Esophagus muscularis mucosa (tissue), 4 donors: ENCODE data around the gene ARHGAP9. TPM values are rescaled to one million over a fixed set of nuclear protein-coding genes. Genes with fewer than 3 reads are reported as not detected.
"Not testable (repeated sequence)": the region's sequence is repeated elsewhere in the genome, so short reads cannot be mapped to it uniquely, and the experiment has no call there.

Experiments used
- DNase-seq: peaks from one replicate; pipeline ENCODE4 v3.0.0-alpha.2; 2017; ENCODE audit errors: extremely low spot score
- H3K27ac ChIP-seq, 4 donors: fragments of 200-600 bp; sonication (generic); replicated peaks in 1 of 4; 1 replicate in 3 of 4; 2 replicates in 1 of 4; pipeline ENCODE4 v1.5.1; 2016 to 2019; ENCODE audit warnings: mild to moderate bottlenecking in 1 of 4
- H3K27me3 ChIP-seq, 4 donors: fragments of 200-600 bp; sonication (generic); one replicate each; pipeline versions ENCODE4 v1.5.1 to v1.6.0; 2016 to 2019
- H3K36me3 ChIP-seq, 4 donors: fragments of 200-600 bp; sonication (generic); one replicate each; pipeline ENCODE4 v1.5.1; 2016 to 2019
- H3K4me1 ChIP-seq, 4 donors: fragments of 200-600 bp; sonication (generic); one replicate each; pipeline ENCODE4 v1.5.1; 2016 to 2019
- H3K4me3 ChIP-seq, 4 donors: fragments of 200-600 bp; sonication (generic); 1 replicate in 2 of 4; 2 replicates in 2 of 4; pipeline ENCODE4 v1.5.1; 2016 to 2019; ENCODE audit warnings: mild to moderate bottlenecking in 4 of 4, moderate library complexity in 1 of 4
- H3K9me3 ChIP-seq, 4 donors: fragments of 200-600 bp; sonication (generic); 1 replicate in 3 of 4; 2 replicates in 1 of 4; pipeline ENCODE4 v1.5.1; 2016 to 2019
- EP300 ChIP-seq: sonication (generic); formaldehyde crosslinking; IDR thresholded peaks from one replicate; pipeline ENCODE4 v1.6.1; 2017; ENCODE audit warnings: antibody characterized with exemption
- POLR2A ChIP-seq: fragments of 450-650 bp; IDR thresholded peaks from one replicate; pipeline ENCODE4 v1.6.1; 2017; ENCODE audit warnings: antibody characterized with exemption, moderate library complexity, mild to moderate bottlenecking, low read depth
- POLR2AphosphoS5 ChIP-seq, 2 donors: sonication (generic); formaldehyde crosslinking; IDR thresholded peaks; one replicate each; pipeline ENCODE4 v1.6.1; 2017; ENCODE audit warnings: antibody characterized with exemption in 2 of 2
- WGBS: methylation state at CpG from one replicate; pipeline ENCODE4 v1.1.5; 2018; 5-methylcytosine and 5-hydroxymethylcytosine counted together
- intact Hi-C: fragments of 100-400 bp; cut with DNase I; formaldehyde crosslinking; loops from one replicate; pipeline ENCODE4 v1.15.1; 2023
- total RNA-seq, 4 donors: library from RNA; depleted of rRNA; stranded (reverse); fragments of >200 nt; gene quantifications; one replicate each; pipeline versions ENCODE4 v1.1.0 to v1.2.1, GENCODE V29; 2016
- TF ChIP-seq, protein P1 (sequence below), 3 experiments: fragments of 200-600 bp in 2 of 3; fragments of 450-650 bp in 1 of 3; sonication (generic) in 2 of 3; IDR thresholded peaks; one replicate each; pipeline ENCODE4 v1.5.1; 2017 to 2019; ENCODE audit warnings: antibody characterized with exemption in 3 of 3, mild to moderate bottlenecking in 2 of 3, moderate library complexity in 1 of 3

The ARHGAP9 gene
- total RNA-seq, 4 donors from 2014 or later, result 6.0 to 12.9 (median 8.8) TPM

GRCh38 chr12:57500213-57500612 is 20.5 kb upstream of the ARHGAP9 start:
- H3K4me3 ChIP-seq, result no peak overlapping the region
- H3K9me3 ChIP-seq, result no peaks in the 10 kb centered on the region
- no peaks in the 10 kb centered on the region for H3K27me3 ChIP-seq
- no peak overlapping the region for H3K27ac ChIP-seq
- intact Hi-C loops, result no loop called here
- WGBS, result 88% methylated on average over 11 of the region's 11 CpGs
- DNase-seq, result no peak
- H3K36me3 ChIP-seq, result peaks cover 56 to 100% (median 91%) of the 10 kb centered on the region in 4 donors
- H3K4me1 ChIP-seq, result no peaks in the 10 kb centered on the region
- TF ChIP-seq EP300, result no peak
- TF ChIP-seq POLR2AphosphoS5 (IDR thresholded peaks at IDR 0.05), result no peak
- TF ChIP-seq, protein P1, sequence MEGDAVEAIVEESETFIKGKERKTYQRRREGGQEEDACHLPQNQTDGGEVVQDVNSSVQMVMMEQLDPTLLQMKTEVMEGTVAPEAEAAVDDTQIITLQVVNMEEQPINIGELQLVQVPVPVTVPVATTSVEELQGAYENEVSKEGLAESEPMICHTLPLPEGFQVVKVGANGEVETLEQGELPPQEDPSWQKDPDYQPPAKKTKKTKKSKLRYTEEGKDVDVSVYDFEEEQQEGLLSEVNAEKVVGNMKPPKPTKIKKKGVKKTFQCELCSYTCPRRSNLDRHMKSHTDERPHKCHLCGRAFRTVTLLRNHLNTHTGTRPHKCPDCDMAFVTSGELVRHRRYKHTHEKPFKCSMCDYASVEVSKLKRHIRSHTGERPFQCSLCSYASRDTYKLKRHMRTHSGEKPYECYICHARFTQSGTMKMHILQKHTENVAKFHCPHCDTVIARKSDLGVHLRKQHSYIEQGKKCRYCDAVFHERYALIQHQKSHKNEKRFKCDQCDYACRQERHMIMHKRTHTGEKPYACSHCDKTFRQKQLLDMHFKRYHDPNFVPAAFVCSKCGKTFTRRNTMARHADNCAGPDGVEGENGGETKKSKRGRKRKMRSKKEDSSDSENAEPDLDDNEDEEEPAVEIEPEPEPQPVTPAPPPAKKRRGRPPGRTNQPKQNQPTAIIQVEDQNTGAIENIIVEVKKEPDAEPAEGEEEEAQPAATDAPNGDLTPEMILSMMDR (IDR thresholded peaks at IDR 0.05), result no peak
- no peak for TF ChIP-seq POLR2A

DNA sequence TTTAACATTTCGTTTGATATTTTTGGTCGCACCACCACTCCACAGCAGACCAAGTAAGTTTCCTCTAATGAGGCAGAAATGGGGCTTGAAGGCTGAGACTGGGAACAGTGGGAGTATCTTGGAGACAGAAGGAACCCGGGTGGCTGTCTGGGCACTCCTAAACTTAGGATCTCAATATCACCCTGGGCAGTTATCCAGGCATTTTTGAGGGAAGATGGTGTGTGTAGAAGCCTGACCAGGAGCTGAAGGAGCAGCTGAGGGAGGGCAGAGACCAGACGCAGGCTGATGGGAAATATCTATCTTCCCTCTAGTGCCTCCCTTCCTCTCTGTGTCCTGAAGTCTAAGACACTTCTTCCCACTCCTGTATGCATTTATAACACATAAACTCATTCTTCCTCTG is 18.9 kb upstream of the ARHGAP9 start:
- Histone ChIP-seq H3K27me3 (no peaks in the 10 kb centered on the region), H3K36me3 (peaks cover 45 to 92% (median 80%) of the 10 kb centered on the region in 4 donors), H3K4me3 (no peak overlapping the region), H3K27ac (no peak overlapping the region), H3K9me3 (no peaks in the 10 kb centered on the region), H3K4me1 (no peaks in the 10 kb centered on the region)
- WGBS, result 95% methylated on average over 4 of the region's 4 CpGs
- TF ChIP-seq POLR2AphosphoS5 (IDR thresholded peaks at IDR 0.05), result no peak
- no peak for TF ChIP-seq EP300
- TF ChIP-seq POLR2A, result no peak
- intact Hi-C loops, result no loop called here
- DNase-seq, result no peak

GRCh38 chr12:57498132-57498502 is 18.5 kb upstream of the ARHGAP9 start:
- TF ChIP-seq POLR2A, result no peak
- TF ChIP-seq EP300, result no peak
- no peak for TF ChIP-seq POLR2AphosphoS5 (IDR thresholded peaks at IDR 0.05)
- TF ChIP-seq, protein P1 (IDR thresholded peaks at IDR 0.05), result no peak
- DNase-seq, result no peak
- H3K36me3 ChIP-seq, result peaks cover 40 to 88% (median 75%) of the 10 kb centered on the region in 4 donors

DNA sequence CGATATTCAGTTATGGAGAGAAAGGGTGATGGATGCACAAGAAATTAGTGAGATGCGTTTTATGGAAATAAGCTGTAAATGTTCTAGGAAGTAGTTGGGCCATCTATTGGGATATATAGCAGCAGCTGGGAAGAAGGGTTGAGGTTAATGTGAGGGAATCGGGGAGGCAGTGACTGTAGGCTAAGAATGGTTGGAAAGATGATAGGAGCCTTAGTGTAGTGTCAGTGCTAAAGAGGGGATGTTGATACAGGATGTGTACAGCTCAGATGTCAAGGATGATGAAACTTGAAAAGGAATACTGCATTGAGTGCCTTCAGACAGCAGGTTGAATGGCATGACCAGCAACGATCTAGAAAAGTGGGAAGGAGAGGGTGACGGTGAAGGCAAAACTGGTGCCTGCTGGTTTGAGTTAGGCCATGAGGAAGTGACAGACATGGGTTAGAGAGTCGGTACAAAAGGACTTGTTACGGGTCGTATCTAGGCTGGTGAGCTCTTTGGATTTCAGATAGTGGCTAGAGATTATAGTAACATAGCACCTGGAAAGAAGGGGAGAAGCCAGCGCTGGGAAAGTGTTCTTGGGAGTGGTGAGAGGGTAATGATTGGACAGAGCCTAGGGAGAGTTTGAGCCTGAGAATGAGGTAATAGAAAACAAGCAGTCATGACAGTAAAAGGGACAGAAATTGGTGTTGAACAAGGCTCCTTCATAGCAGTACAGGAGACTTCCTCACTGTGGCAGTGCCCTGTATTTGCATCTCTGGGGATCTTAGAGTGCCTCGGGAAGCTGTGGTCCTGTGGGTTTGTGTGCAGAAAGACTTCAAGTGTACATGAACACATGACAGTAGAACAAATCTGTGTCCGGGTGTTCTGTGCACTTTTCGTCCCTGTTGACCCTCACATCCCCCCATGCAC is 17.8 kb upstream of the ARHGAP9 start:
- Histone ChIP-seq H3K4me1 (no peaks in the 10 kb centered on the region), H3K4me3 (no peak overlapping the region), H3K27me3 (no peaks in the 10 kb centered on the region), H3K9me3 (no peaks in the 10 kb centered on the region), H3K36me3 (peaks cover 44 to 87% (median 75%) of the 10 kb centered on the region in 4 donors), H3K27ac (no peak overlapping the region)
- 87% methylated on average over 12 of the region's 12 CpGs for WGBS
- TF ChIP-seq, protein P1 (IDR thresholded peaks at IDR 0.05), result no peak
- no peak for TF ChIP-seq POLR2A
- no peak for TF ChIP-seq EP300
- no peak for TF ChIP-seq POLR2AphosphoS5 (IDR thresholded peaks at IDR 0.05)
- intact Hi-C loops, result no loop called here
- no peak for DNase-seq

More at GRCh38 chr12:57498132-57498502, 18.5 kb upstream of the ARHGAP9 start:
- 75% methylated on average over 7 of the region's 9 CpGs for WGBS
- Histone ChIP-seq H3K27ac (no peak overlapping the region), H3K27me3 (no peaks in the 10 kb centered on the region), H3K4me3 (no peak overlapping the region), H3K4me1 (no peaks in the 10 kb centered on the region), H3K9me3 (no peaks in the 10 kb centered on the region)
- intact Hi-C loops, result no loop called here

DNA sequence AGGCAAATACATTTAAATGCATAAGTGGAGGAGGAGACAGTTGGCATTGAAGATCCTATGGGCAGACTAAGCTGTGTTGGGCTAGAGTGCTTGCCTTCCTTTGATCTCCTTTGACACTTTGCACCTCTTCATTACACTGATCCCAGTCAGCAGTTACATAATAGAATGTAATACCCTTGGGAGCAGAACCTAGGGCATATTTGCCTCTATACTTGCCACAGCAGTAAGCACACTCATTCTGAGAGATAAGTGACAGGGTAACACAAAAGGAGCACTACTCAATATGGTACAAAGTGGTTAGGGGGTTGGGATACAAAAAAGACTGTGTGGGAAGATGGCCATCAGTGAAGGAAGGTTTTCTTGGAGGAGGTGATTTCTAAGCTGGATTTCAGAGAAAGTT is 17.2 kb upstream of the ARHGAP9 start:
- Histone ChIP-seq H3K27ac (no peak overlapping the region), H3K27me3 (no peaks in the 10 kb centered on the region), H3K9me3 (no peaks in the 10 kb centered on the region), H3K36me3 (peaks cover 40 to 87% (median 75%) of the 10 kb centered on the region in 4 donors), H3K4me1 (no peaks in the 10 kb centered on the region), H3K4me3 (no peak overlapping the region)
- no peak for DNase-seq
- TF ChIP-seq POLR2A (no peak), EP300 (no peak), POLR2AphosphoS5 (IDR thresholded peaks at IDR 0.05) (no peak)
- TF ChIP-seq, protein P1 (IDR thresholded peaks at IDR 0.05), result no peak
- intact Hi-C loops, result no loop called here

GRCh38 chr12:57495051-57495701 is 15.5 kb upstream of the ARHGAP9 start:
- H3K9me3 ChIP-seq, H3K4me3 ChIP-seq, H3K4me1 ChIP-seq, H3K27ac ChIP-seq, intact Hi-C loops, DNase-seq, H3K27me3 ChIP-seq: not testable (repeated sequence)
- H3K36me3 ChIP-seq, result peaks cover 43 to 87% (median 75%) of the 10 kb centered on the region in 4 donors
- 93% methylated on average over 3 of the region's 48 CpGs for WGBS
